HFFc6 (cell line): Measurements from ENCODE around the gene COL23A1. TPM values are rescaled to one million over a fixed set of nuclear protein-coding genes. Genes with fewer than 3 reads are reported as not detected.

Source experiments
- DNase-seq: peaks from one replicate; pipeline ENCODE4 v3.0.0-alpha.2; 2018
- H3K27ac Mint-ChIP-seq: 2 replicates; pipeline ENCODE4 v1.8.0; 2020; ENCODE audit warnings: mild to moderate bottlenecking, mixed read lengths
- H3K27me3 Mint-ChIP-seq: 2 replicates; pipeline ENCODE4 v1.8.0; 2021; ENCODE audit warnings: mild to moderate bottlenecking, moderate library complexity, mixed read lengths; ENCODE audit not compliant: insufficient read depth
- H3K36me3 Mint-ChIP-seq: 2 replicates; pipeline ENCODE4 v1.8.0; 2021; ENCODE audit warnings: low read depth, mixed read lengths
- H3K4me1 Mint-ChIP-seq: 2 replicates; pipeline ENCODE4 v1.8.0; 2020; ENCODE audit warnings: low read depth, mixed read lengths
- H3K4me3 Mint-ChIP-seq: 2 replicates; pipeline ENCODE4 v1.8.0; 2020; ENCODE audit warnings: mild to moderate bottlenecking, moderate library complexity, mixed read lengths
- H3K9me3 Mint-ChIP-seq: 2 replicates; pipeline ENCODE4 v1.8.0; 2020; ENCODE audit warnings: mild to moderate bottlenecking, mixed read lengths
- total RNA-seq, 6 experiments: library from RNA; stranded (reverse); fragmentation: NEBNext Ultra II Directional; extraction: Animal tissue kit (Norgen Biotek cat#: 25700); gene quantifications; 2 replicates in 1 of 6; 3 replicates in 5 of 6; pipeline ENCODE4 v1.2.3, GENCODE V29; 2021
- TF ChIP-seq, protein P1 (sequence below): fragments of 200-600 bp; sonication (generic); IDR thresholded peaks from 2 replicates; pipeline ENCODE4 v1.5.0; 2021; ENCODE audit warnings: antibody characterized with exemption, mild to moderate bottlenecking

Gene COL23A1
- total RNA-seq, 6 experiments from 2014 or later, result not detected

DNA sequence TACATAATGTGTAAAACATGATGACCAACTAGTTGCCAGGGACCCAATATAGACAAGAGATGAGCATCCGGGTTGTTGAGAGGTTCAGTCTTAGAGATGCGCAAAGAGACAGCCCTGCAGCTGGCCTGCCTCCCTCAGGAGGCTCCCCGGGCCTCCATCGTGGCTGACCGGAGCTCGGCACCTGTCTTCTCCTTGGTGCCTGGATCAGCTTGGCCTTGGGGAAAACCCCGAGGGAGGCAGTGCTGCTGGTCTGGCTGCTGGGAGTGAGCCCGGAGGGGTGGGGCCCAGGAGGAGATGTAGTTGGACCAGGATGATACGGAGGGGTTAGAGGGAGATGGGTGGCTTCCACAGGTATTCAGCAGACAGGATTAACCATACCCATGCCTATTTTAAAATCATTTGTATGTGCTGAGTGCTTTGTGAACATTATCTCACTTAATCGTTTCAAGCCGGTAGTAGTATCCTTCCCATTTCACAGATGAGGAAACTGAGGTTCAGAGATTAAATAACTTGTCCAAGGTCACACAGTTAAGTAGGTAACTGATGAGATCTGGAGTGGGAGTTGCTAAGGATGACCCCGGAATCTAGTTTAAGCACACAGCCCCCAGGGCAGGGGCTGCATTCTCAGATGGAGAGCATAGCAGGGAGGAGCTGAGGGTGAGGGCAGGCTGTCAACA, 173.8 kb downstream of the COL23A1 start:
- Mint-ChIP-seq H3K36me3 (no peaks in the 10 kb centered on the region), H3K27ac (no peak overlapping the region), H3K4me3 (no peak overlapping the region), H3K9me3 (peaks cover 35% of the 10 kb centered on the region), H3K27me3 (peaks cover 3% of the 10 kb centered on the region), H3K4me1 (no peaks in the 10 kb centered on the region)
- DNase-seq, result no peak
- TF ChIP-seq, protein P1, sequence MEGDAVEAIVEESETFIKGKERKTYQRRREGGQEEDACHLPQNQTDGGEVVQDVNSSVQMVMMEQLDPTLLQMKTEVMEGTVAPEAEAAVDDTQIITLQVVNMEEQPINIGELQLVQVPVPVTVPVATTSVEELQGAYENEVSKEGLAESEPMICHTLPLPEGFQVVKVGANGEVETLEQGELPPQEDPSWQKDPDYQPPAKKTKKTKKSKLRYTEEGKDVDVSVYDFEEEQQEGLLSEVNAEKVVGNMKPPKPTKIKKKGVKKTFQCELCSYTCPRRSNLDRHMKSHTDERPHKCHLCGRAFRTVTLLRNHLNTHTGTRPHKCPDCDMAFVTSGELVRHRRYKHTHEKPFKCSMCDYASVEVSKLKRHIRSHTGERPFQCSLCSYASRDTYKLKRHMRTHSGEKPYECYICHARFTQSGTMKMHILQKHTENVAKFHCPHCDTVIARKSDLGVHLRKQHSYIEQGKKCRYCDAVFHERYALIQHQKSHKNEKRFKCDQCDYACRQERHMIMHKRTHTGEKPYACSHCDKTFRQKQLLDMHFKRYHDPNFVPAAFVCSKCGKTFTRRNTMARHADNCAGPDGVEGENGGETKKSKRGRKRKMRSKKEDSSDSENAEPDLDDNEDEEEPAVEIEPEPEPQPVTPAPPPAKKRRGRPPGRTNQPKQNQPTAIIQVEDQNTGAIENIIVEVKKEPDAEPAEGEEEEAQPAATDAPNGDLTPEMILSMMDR, result no peak

DNA sequence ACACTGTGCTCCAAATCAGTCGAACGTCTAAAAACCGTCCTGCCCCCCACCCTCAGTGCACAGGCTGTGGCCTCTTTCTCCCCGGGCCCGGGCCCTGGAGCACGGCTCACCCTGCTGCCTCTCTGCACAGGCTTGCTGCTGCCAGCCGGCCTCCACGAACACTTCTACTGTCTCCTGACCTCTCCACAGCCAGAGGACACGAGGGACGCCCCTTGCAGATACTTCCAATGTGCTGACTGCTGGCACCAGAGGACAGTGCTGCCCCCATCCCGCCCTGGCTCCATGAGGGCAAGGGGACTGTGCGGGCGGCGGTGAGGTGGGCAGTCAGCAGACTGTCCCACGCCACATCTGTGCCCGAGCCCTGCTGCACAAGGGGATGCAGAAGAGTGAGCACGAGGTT, 174.8 kb downstream of the COL23A1 start:
- Mint-ChIP-seq H3K4me3 (no peak overlapping the region), H3K9me3 (peaks cover 35% of the 10 kb centered on the region), H3K36me3 (no peaks in the 10 kb centered on the region), H3K27me3 (peaks cover 3% of the 10 kb centered on the region), H3K4me1 (no peaks in the 10 kb centered on the region), H3K27ac (no peak overlapping the region)
- TF ChIP-seq, protein P1, result no peak
- no peak for DNase-seq

DNA sequence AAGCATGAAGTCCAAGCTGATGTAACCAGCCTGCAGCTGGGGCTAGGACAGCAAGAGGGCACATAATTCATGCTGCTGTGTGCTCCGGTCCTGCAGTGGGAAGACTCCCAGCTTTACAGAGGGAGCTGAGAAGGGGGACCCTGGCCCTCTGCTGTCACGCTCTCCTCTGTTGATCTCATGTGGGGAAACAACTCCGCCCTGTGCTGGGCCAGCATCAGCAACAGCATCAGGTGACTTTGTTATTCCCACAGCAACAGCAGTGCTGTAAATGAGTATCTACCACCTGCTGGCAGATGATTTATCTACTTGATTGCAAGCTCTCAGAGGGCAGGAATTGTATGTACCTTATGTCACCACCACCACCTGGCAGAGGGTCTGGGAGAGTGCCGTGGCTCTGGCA, 176.2 kb downstream of the COL23A1 start:
- no peaks in the 10 kb centered on the region for H3K4me1 Mint-ChIP-seq
- no peaks in the 10 kb centered on the region for H3K36me3 Mint-ChIP-seq
- TF ChIP-seq, protein P1, result no peak
- DNase-seq, result no peak
- H3K27ac Mint-ChIP-seq, result no peak overlapping the region
- no peak overlapping the region for H3K4me3 Mint-ChIP-seq
- peaks cover 28% of the 10 kb centered on the region for H3K9me3 Mint-ChIP-seq
- H3K27me3 Mint-ChIP-seq, result peaks cover 2% of the 10 kb centered on the region

DNA sequence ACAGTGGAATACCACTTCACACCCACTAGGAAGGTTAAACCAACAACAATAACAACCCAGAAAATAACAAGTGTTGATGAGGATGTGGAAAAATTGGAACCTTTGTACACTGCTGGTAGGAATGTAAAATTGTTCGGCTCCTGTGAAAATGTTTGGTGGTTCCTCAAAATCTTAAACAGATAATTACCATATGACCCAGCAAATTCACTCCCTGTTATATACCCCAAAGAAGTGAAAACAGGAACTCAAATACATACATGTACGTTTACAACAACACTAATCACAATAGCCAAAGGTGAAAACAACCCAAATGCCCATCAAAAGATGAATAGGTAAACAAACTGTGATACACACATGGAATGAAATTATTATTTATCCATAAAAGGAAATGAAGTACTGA, 179.1 kb downstream of the COL23A1 start:
- H3K4me3 Mint-ChIP-seq, result no peak overlapping the region

DNA sequence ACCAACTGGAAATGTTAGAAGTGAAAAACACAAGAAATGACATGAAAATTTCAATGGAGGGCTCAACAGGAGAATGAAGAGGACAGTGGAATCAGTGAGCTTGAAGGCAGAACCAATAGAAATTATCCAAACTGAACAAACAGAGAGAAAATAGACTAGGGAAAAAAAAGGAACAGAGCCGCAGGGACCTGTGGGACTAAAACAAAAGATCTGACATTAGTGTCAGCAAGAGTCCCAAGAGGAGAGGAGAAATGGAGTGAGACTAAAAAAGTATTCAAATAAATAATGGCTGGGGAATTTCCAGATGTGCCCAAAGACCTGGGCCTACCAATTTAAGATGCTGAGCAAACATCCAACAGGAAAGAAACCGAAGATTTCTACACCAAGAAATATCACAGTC, 182.5 kb downstream of the COL23A1 start:
- H3K27me3 Mint-ChIP-seq, result no peaks in the 10 kb centered on the region; the same call in 1 of the 2 replicates
- no peaks in the 10 kb centered on the region for H3K36me3 Mint-ChIP-seq
- TF ChIP-seq, protein P1, result no peak
- no peak overlapping the region for H3K4me3 Mint-ChIP-seq
- H3K27ac Mint-ChIP-seq, result no peak overlapping the region
- no peaks in the 10 kb centered on the region for H3K4me1 Mint-ChIP-seq
- peaks cover 34% of the 10 kb centered on the region for H3K9me3 Mint-ChIP-seq
- no peak for DNase-seq

More for the DNA sequence above, 179.1 kb downstream of the COL23A1 start:
- peaks cover 43% of the 10 kb centered on the region for H3K9me3 Mint-ChIP-seq
- H3K4me1 Mint-ChIP-seq, result no peaks in the 10 kb centered on the region
- H3K27ac Mint-ChIP-seq, result no peak overlapping the region
- no peak for DNase-seq
- no peaks in the 10 kb centered on the region for H3K36me3 Mint-ChIP-seq
- TF ChIP-seq, protein P1, result no peak
- no peaks in the 10 kb centered on the region; the same call in 1 of the 2 replicates for H3K27me3 Mint-ChIP-seq
